ENCODE measurements around the gene SNRPD1. TPM values are rescaled to one million over a fixed set of nuclear protein-coding genes. Genes with fewer than 3 reads are reported as not detected.
"Not testable (repeated sequence)": the region's sequence is repeated elsewhere in the genome, so short reads cannot be mapped to it uniquely, and the experiment has no call there.

The SNRPD1 gene
- polyA plus RNA-seq, 12 donors = 42.5 to 137 (median 107) TPM; not detected in 1

GRCh38 chr18:21629089-21629832, 17.1 kb downstream of the SNRPD1 start:
- DNase-seq = no peak

- no peak for DNase-seq
Observed at GRCh38 chr18:21632393-21632792, 20.3 kb downstream of the SNRPD1 start.

GRCh38 chr18:21634588-21635199, 22.6 kb downstream of the SNRPD1 start:
- no peak for DNase-seq

- no peak for DNase-seq
Observed at GRCh38 chr18:21636769-21637168, 24.7 kb downstream of the SNRPD1 start.

GRCh38 chr18:21638822-21639221, 26.7 kb downstream of the SNRPD1 start:
- DNase-seq = no peak

- DNase-seq = not testable (repeated sequence)
Observed at GRCh38 chr18:21640375-21640774, 28.3 kb downstream of the SNRPD1 start.

- no peak for DNase-seq
Observed at GRCh38 chr18:21650311-21650710, 38.2 kb downstream of the SNRPD1 start.

- no peak for DNase-seq
Observed at GRCh38 chr18:21652073-21652472, 40.0 kb downstream of the SNRPD1 start.

- no peak for DNase-seq
Observed at GRCh38 chr18:21653361-21653760, 41.2 kb downstream of the SNRPD1 start.

GRCh38 chr18:21656402-21656801, 44.3 kb downstream of the SNRPD1 start:
- DNase-seq = no peak

- DNase-seq = no peak
Observed at GRCh38 chr18:21660078-21660477, 48.0 kb downstream of the SNRPD1 start.

GRCh38 chr18:21662581-21662980, 50.5 kb downstream of the SNRPD1 start:
- DNase-seq = no peak

- peak; percentile 59 for DNase-seq
Observed at GRCh38 chr18:21663578-21663977, 51.5 kb downstream of the SNRPD1 start.

- no peak for DNase-seq
Observed at GRCh38 chr18:21664069-21664468, 52.0 kb downstream of the SNRPD1 start.

- no peak for DNase-seq
Observed at GRCh38 chr18:21669736-21670285, 57.7 kb downstream of the SNRPD1 start.

- DNase-seq = no peak
Observed at GRCh38 chr18:21672521-21673267, 60.6 kb downstream of the SNRPD1 start.

- DNase-seq = not testable (repeated sequence)
Observed at GRCh38 chr18:21675354-21675753, 63.2 kb downstream of the SNRPD1 start.

GRCh38 chr18:21678859-21679258, 66.7 kb downstream of the SNRPD1 start:
- no peak for DNase-seq

GRCh38 chr18:21680161-21680560, 68.0 kb downstream of the SNRPD1 start:
- no peak for DNase-seq

GRCh38 chr18:21682371-21683051, 70.4 kb downstream of the SNRPD1 start:
- peak; percentile 56 for DNase-seq

Data from muscle of arm (tissue), 12 donors.